ENCODE measurements around the gene TNFAIP3.

TNFAIP3 gene

DNA sequence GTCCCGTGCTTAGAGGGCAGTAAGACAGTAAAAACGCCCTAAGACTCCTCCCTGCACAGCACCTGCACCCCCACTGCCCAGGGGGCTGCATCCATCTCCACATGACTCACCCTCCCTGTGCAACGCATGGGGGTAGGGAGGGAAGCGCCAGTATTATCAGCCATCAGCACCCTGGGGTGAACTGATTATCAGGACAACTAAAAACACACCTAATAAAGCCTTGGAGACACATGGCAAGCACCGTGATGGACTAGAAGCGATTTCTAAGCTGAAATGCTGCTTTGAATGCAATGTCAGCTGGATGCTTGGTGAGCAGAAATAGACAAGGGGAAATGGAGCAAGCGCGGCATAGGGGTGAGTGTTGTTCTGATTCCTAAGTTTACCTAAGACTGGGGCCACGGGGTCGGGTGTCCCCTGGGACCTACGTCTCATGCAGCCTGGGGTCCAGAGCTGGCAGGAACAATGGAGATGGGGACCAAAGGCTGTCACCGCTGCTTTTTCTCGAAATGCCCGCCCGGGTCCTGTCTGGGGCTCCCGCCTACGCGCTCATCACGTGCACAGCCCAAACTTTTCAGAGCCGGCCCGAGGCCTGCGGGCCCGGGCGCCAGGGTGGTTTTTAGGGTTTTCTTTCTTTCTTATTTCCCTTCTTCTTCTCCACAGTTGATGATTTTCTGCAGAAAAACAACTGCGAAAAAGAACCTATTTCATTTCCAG, 702 bp upstream of the TNFAIP3 start:
- DNase-seq: no peak

DNA sequence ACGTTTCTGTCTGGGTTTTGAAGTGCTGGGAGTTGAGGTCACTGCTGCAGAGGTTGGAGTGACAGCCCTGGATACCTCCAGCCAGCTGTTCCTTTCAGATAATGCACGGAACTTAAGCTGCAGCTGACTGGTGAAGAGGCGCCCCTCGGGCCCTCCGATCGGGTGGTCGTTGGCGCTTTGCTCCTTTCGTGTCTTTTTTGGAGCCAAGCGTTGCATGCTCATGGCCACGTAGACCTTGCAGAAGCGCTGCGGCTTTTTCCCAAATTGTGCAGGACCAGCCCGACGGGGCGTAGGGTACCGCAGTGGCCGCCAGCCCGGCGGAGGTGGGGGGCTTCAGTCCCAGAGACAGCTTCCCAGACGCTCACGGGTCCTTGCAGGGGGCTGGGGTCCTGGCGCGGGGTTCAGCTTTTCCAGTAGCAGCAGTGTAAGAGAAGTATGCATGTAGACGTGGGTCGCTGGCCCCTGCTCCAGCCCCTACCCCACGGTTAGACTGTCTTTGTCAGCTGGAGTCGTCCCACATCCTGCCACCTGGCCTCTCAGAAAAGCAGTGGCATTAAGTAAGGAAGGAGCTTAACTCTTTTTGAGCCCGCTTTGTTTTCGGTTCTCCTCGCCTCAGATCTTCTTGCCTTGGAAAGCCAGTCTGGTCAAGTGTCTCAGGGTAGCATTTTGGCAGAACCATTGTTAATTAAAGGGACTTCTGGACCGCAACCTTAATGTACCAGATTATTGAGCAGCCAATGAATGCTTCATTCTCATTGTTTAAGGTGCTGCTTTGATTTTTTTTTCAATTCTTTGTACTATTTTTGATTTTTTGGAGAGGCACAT, 838 bp downstream of the TNFAIP3 start:
- DNase-seq: peak; percentile 55

DNA sequence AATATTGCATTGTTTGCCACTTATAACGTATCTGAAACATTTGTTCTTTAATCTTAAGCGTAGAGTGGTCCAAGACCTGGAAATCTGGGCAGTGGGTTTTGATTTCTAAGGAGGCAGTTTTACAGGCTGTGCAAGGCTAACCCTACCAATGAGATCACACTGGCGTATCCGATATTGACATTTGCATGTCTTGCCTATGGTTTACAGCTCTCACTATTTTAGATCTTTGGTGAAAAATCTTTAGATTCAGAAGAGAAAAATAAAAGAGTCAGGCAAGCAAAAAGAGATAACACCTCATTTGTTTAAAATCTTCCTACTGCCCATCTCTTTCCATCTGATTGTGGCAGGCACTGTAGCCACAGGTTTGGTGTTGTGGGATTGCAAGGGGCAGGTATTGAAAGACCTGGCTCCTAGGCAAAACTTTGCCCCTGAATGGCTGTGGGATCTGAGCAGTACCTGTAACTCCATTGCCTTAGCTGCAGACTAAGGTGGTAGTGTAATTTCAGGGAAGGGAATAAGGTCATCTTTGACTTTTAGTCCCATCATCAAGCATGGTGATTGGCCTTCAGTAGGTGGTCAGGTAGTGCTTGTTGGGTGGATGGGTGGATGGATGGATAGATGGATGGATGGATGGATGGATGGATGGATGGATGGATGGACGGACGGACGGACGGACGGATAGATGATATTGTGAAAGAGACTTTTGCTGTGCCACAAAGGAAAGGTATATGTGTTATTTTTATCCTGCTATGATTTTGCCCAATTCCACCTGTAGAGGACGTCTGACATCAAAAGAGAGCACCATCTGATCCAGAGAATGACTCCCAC, 1.9 kb downstream of the TNFAIP3 start:
- no peak for DNase-seq

DNA sequence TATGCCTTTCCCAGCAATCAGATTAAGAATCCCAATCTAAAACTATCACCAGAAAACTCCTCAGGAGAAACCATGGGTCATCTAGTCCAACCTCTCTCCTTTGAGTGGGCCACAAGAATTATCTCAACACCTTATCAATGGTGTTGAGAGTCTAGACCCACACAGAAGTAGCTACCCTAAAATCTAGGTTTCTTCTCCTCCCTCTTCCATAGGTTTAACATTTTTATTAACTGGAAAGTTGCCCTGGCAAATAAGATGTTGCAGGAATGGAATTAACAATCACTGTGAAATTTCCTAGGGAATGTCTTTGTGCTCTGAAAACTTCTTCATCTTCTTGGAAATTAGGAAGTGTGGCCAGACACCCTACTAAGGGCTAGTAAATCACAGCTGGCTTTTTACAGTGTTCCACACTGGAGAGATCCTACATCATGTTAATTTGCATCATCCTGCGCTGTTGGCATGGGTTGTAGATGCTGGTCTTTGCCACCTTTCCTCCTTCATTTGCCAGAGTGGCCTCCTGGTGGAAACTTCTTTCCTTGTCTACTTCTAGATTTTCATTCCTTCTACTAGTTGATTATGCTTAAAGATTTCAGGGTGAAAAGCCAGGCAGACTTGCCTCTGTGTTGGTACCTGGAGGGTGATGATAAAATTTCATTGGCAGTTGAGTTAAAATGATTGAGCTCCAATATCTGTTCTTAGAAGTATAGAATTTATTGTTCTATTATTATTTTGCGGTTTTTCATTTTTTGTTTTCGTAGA, 2.7 kb downstream of the TNFAIP3 start:
- DNase-seq: no peak

DNA sequence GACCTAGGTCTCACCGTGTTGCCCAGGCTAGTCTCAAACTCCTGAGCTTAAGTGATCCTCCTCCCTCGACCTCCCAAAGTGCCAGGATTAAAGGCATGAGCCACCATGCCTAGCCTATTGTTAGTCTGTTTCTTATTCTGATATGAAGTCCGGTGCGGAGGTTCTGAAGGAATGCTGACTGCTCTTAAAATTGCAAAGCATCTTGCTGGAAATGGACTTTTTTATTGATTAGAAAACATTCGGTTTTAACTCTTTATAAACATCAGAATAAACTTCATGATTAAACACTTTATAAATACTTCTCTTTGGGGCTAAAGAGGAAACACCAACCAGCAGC, 3.2 kb downstream of the TNFAIP3 start:
- no peak for DNase-seq

DNA sequence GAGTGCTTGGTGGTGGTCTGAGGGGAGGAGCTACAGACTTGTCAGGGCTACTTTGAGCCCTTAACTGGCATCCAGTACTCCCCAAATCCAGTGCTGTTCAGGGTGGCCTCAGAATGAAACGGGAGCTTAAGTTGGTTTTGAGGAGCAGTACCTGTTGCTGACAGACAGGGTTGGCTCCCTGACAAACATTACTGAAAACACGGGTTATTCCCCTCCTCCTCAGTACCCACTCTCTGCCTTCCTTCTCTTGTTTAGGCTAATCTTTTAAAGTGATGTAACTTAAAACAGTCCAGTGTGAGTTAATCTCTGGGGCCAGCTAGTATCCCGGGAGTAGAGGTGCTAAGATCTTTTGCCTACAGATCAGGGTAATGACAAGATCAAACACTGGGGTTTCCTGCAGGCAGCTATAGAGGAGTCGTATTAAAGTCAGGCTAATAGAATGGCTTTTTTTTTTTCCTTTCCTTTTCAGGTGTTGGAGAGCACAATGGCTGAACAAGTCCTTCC, 3.7 kb downstream of the TNFAIP3 start:
- peak; percentile 63 for DNase-seq

DNA sequence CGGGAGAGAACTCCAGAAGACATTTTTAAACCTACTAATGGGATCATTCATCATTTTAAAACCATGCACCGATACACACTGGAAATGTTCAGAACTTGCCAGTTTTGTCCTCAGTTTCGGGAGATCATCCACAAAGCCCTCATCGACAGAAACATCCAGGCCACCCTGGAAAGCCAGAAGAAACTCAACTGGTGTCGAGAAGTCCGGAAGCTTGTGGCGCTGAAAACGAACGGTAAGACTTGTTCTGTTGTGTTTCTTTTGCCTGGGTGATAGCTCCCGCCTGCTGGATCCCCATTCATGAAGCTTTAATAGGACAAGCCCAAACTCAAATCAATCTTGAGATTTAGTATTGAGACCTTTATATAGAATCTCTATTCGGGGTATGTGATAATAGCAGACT, 4.2 kb downstream of the TNFAIP3 start:
- no peak for DNase-seq

DNA sequence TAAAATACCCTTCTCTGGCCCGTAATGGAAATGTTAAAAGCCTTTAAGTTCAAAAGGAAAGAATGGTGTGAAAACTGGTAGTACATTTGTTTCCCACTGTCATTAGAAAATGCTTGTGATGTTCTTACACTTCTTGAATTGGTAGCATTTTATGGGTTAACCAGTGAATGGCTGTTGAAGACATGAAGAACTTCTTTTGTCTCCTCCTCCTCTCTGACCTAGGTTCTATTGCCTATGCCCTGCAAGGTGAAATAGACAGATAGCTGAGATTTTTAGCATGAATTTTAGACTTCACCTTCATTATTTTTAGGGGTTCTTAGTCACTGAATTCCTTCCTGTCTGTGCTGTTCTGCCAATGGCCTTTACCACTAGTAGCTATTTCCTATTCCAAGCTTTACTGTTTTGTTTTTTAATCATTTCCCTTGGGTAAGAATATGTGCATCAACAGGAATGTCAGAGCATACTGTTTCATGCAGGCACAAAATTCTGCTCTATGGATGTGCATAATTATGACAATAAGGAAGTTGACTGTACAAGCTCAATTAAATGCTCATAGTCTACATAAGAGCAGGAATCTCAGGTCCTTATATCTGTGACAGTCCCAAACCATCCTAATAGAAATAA, 4.9 kb downstream of the TNFAIP3 start:
- no peak for DNase-seq

DNA sequence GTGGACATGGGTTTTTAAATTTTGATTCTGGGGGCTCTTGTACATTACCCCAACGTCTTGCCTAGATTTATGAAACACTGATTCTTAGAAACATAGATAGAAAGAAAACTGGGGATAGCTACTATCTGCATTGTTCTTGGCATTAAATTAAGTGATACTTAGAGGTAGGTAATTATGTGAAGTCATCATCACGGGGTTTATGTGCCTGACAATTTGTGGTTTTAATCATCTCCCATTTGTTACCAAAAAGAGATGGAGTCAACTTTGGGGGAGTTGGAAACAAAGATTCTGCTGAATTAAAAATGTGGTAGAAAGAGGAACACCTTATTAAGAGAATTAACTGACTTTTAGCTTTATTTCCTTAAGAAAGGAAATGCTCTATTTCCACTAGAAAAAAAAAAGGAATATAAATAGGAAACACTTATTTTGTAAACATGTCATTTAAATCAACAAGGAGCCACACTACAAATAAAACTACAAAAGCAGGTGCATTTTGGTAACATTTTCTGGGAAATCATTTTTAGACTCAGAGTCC, 5.6 kb downstream of the TNFAIP3 start:
- no peak for DNase-seq

DNA sequence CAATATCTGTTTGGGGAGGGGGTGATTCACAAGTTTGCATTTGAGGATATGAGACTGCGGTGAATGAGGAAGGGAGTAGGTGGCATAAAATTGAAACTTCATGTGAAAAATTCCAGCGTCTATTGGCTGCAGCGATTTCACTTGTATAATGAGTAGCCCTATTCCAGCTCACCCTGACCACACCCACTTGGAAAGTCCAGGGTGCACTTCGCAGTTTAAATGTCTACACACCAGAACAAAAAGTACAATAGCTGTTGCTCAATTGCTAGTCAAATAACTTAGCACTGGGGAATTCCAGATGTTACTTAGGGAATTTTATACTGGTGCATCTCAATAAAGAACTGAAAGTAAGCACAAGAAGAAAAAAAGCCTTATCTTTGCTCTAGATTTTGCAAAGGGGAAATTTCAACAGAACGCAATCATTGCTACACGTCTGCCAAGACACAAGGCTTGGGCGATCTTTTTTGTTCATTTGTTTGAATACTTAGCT, 6.3 kb downstream of the TNFAIP3 start:
- peak; percentile 92 for DNase-seq

DNA sequence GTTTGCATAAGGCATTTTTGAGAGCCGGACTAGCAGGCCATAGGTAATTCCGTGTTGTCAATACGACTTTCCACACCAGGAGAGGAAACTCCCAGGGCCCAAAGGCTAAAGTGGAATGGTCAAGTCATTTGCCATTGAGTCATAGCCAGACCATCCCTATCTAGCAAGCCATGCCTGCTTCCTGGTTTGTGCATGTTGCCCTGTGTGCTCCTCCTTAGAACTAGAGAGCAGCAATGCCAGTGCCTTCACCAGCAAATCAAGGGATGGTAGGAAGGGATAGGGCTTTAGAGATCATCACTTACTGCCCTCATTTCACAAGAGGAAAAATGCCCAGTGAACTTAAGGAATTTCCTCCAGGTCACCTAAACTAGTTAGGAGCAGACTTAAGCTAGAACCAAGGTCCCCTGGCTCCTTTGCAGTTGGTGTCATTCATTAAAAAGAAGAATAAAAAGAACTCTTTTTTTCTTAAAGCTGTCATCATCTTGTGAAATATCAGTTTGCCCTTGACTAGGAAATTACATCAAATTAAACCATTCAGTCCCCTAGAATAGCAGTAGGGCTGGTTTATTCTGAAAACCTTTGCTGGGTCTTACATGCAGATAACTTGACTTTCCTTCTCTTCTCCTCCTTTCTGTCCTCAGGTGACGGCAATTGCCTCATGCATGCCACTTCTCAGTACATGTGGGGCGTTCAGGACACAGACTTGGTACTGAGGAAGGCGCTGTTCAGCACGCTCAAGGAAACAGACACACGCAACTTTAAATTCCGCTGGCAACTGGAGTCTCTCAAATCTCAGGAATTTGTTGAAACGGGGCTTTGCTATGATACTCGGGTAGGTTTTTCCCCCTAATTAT, 7.4 kb downstream of the TNFAIP3 start:
- DNase-seq: no peak

DNA sequence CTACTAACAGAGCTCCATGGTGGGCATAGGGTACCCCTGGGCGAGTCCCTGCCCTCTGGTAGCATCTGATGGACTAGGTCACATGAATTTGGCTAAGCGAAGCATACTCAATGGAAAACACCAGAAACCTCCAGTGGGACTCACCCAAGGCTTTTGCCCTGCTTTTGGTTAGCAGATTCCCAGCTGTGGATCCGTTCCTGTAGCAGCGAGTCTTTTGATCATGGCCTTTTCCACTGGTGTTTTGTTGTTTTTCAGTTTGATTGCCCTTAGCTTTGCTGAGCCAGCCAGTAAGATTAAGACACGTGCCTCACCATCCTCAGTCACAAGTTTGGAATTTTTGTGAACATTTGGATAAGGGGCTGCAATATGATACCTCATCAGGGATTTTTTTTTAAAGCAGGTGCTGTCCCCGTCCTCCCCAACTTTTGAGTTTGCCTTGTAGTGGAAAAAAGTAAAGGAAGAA, 8.0 kb downstream of the TNFAIP3 start:
- no peak for DNase-seq

DNA sequence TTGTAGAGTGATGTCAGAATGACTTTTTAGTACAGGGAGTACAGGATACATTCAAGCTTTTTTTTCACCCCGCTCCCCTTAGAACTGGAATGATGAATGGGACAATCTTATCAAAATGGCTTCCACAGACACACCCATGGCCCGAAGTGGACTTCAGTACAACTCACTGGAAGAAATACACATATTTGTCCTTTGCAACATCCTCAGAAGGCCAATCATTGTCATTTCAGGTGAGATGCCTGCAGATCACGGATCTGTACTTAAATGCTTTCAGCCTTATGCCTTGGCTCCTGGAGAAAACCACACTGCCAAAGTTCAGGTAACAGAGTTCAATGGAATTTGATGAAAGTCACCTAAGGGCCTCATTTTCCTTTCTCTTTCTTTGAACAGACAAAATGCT, 8.5 kb downstream of the TNFAIP3 start:
- no peak for DNase-seq

DNA sequence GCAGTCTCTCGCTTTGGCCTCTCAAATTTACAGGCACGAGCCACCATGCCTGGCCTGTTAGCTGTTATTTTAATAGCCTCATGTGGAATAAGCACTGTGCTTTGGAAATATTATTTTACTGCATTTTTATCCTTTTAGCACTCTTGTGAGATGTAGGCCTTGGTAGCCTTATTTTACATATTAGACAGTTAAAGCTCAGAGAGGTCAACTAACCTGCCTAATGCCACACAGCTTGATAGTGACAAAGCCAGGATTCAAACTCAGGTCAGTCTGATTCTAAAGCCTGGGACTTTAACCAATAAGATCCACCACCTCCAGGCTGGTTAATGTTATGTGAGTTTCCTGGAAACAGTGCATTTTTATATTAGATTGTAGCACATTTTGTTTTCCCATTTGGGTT, 9.5 kb downstream of the TNFAIP3 start:
- DNase-seq: no peak

DNA sequence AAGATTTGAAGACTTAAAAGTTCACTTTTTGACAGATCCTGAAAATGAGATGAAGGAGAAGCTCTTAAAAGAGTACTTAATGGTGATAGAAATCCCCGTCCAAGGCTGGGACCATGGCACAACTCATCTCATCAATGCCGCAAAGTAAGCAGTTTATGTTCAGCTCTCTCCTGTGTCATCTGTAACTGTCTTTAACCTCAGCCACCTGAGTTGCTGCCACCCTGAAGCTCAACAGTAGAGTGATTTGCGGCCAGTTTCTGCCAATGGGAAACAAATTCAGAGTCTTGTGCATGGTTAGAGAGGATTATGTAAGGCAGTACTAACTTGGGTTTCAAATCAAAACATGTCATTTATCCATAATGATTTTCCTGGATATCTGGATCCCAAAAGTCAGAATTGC, 10.1 kb downstream of the TNFAIP3 start:
- DNase-seq: no peak

DNA sequence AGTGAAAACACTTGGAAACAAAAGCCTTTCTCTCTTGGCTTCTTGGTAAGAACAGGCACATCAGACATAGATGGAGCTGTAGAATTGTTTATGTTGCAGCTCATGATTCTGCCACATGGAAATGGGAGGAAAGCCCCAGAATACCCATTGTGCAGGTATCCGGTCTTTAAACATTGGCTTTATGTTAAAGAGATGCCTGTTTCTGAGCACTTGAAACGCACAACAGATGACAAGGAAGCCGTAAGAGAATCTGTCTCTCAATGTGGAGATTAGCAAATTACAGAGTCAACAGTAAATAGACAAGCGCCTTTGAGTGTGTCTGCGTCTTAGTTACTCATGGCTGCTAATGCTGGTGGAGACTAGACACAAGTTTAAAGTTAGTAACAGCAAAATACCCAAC, 10.5 kb downstream of the TNFAIP3 start:
- no peak for DNase-seq

DNA sequence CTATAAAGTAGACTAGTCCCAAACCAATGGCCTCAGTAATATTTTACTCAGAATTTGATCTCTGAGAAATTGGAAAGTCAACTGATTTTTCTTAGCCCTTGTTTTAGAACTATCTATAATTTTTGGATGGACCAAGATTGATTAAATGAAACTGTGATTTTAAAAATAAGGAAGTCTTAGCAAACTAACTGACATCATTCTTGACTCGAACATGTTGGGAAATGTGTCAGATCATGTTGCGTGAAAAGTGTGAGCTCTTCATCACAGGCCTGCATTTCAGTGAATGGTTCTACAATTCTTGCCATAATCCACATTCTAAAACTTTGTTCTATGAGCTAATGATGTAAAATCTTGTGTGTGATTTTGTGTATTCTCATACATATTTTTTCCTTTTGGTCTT, 11.0 kb downstream of the TNFAIP3 start:
- DNase-seq: no peak

DNA sequence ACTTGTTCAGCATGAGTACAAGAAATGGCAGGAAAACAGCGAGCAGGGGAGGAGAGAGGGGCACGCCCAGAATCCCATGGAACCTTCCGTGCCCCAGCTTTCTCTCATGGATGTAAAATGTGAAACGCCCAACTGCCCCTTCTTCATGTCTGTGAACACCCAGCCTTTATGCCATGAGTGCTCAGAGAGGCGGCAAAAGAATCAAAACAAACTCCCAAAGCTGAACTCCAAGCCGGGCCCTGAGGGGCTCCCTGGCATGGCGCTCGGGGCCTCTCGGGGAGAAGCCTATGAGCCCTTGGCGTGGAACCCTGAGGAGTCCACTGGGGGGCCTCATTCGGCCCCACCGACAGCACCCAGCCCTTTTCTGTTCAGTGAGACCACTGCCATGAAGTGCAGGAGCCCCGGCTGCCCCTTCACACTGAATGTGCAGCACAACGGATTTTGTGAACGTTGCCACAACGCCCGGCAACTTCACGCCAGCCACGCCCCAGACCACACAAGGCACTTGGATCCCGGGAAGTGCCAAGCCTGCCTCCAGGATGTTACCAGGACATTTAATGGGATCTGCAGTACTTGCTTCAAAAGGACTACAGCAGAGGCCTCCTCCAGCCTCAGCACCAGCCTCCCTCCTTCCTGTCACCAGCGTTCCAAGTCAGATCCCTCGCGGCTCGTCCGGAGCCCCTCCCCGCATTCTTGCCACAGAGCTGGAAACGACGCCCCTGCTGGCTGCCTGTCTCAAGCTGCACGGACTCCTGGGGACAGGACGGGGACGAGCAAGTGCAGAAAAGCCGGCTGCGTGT, 11.6 kb downstream of the TNFAIP3 start:
- no peak for DNase-seq

DNA sequence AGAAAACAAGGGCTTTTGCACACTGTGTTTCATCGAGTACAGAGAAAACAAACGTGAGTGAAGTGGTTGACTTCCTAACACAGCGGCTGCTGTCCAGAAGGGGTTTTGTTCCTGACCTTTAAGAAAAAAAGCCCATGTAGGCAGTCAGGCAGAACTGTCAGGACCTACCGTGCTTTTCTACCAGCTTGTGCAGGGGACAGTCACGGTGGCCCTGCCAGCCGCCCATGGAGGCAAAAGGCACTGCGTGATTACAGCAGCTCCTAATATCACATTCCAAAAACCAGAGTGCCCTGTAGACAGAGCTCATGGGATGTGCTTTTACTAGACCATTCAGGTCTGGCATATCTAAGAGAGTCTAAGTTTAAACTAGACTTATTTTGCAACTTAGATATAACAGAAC, 12.2 kb downstream of the TNFAIP3 start:
- no peak for DNase-seq

Data from stimulated activated CD4-positive, alpha-beta T cell treated with anti-CD3 and anti-CD28 coated beads, Interleukin-15, amount 100 ng/mL, for 24 hours (primary cell).